Activated naive CD8-positive, alpha-beta T cell treated with anti-CD3 and anti-CD28 coated beads for 36 hours (primary cell): ENCODE results near the gene IL31. TPM values are rescaled to one million over a fixed set of nuclear protein-coding genes. Genes with fewer than 3 reads are reported as not detected.

Experiments used
- DNase-seq: peaks from one replicate; pipeline ENCODE4 v3.0.0; 2021
- H3K27ac Mint-ChIP-seq: one replicate; pipeline ENCODE4 v1.8.0; 2022; ENCODE audit warnings: mild to moderate bottlenecking, moderate library complexity, mixed read lengths
- H3K27me3 Mint-ChIP-seq: one replicate; pipeline ENCODE4 v1.8.0; 2022; ENCODE audit warnings: mild to moderate bottlenecking, mixed read lengths
- H3K36me3 Mint-ChIP-seq: one replicate; pipeline ENCODE4 v1.8.0; 2021; ENCODE audit warnings: mild to moderate bottlenecking, mixed read lengths
- H3K4me1 Mint-ChIP-seq: one replicate; pipeline ENCODE4 v1.8.0; 2021; ENCODE audit warnings: mixed read lengths
- H3K4me3 Mint-ChIP-seq: one replicate; pipeline ENCODE4 v1.8.0; 2022; ENCODE audit warnings: mild to moderate bottlenecking, moderate library complexity, mixed read lengths
- H3K9me3 Mint-ChIP-seq: one replicate; pipeline ENCODE4 v1.8.0; 2022; ENCODE audit warnings: mixed read lengths
- total RNA-seq, 2 experiments: library from RNA; stranded (reverse); gene quantifications; one replicate each; pipeline ENCODE4 v1.2.3, GENCODE V29; 2021

The IL31 gene
- total RNA-seq, 2 experiments from 2014 or later: not detected

- peaks cover 14% of the 10 kb centered on the region for H3K4me1 Mint-ChIP-seq
- no peak for DNase-seq
- H3K36me3 Mint-ChIP-seq: peaks cover 10% of the 10 kb centered on the region
- no peak overlapping the region for H3K4me3 Mint-ChIP-seq
- no peaks in the 10 kb centered on the region for H3K27me3 Mint-ChIP-seq
- H3K9me3 Mint-ChIP-seq: no peaks in the 10 kb centered on the region
- H3K27ac Mint-ChIP-seq: no peak overlapping the region
These were observed 43.9 kb downstream of the IL31 start for GRCh38 chr12:122130150-122130549.

GRCh38 chr12:122129131-122129530 lies 44.9 kb downstream of the IL31 start:
- Mint-ChIP-seq H3K36me3 (peaks cover 10% of the 10 kb centered on the region), H3K27ac (no peak overlapping the region), H3K27me3 (no peaks in the 10 kb centered on the region), H3K4me3 (no peak overlapping the region), H3K9me3 (no peaks in the 10 kb centered on the region), H3K4me1 (peaks cover 15% of the 10 kb centered on the region)
- no peak for DNase-seq

GRCh38 chr12:122128481-122128880 lies 45.5 kb downstream of the IL31 start:
- Mint-ChIP-seq H3K9me3 (no peaks in the 10 kb centered on the region), H3K27ac (no peak overlapping the region), H3K4me3 (no peak overlapping the region), H3K4me1 (peaks cover 18% of the 10 kb centered on the region), H3K27me3 (no peaks in the 10 kb centered on the region), H3K36me3 (peaks cover 5% of the 10 kb centered on the region)
- no peak for DNase-seq

GRCh38 chr12:122127839-122128238 lies 46.2 kb downstream of the IL31 start:
- DNase-seq: no peak
- Mint-ChIP-seq H3K4me3 (no peak overlapping the region), H3K36me3 (no peaks in the 10 kb centered on the region), H3K9me3 (no peaks in the 10 kb centered on the region), H3K27ac (no peak overlapping the region), H3K27me3 (no peaks in the 10 kb centered on the region), H3K4me1 (peaks cover 23% of the 10 kb centered on the region)

- peaks cover 31% of the 10 kb centered on the region for H3K4me1 Mint-ChIP-seq
- no peaks in the 10 kb centered on the region for H3K27me3 Mint-ChIP-seq
- H3K27ac Mint-ChIP-seq: peak overlapping the region; percentile 81
- no peak for DNase-seq
- H3K36me3 Mint-ChIP-seq: no peaks in the 10 kb centered on the region
- H3K9me3 Mint-ChIP-seq: no peaks in the 10 kb centered on the region
- no peak overlapping the region for H3K4me3 Mint-ChIP-seq
These were observed 47.1 kb downstream of the IL31 start for GRCh38 chr12:122126713-122127597.

- no peak for DNase-seq
- Mint-ChIP-seq H3K36me3 (no peaks in the 10 kb centered on the region), H3K4me3 (no peak overlapping the region), H3K27ac (peak overlapping the region; percentile 81), H3K27me3 (no peaks in the 10 kb centered on the region), H3K9me3 (no peaks in the 10 kb centered on the region), H3K4me1 (peaks cover 38% of the 10 kb centered on the region)
These were observed 47.7 kb downstream of the IL31 start for GRCh38 chr12:122126342-122126635.

GRCh38 chr12:122125452-122126341 lies 48.3 kb downstream of the IL31 start:
- DNase-seq: no peak
- H3K27me3 Mint-ChIP-seq: no peaks in the 10 kb centered on the region
- H3K9me3 Mint-ChIP-seq: no peaks in the 10 kb centered on the region
- H3K27ac Mint-ChIP-seq: peak overlapping the region; percentile 81
- H3K4me3 Mint-ChIP-seq: no peak overlapping the region
- peaks cover 39% of the 10 kb centered on the region for H3K4me1 Mint-ChIP-seq
- no peaks in the 10 kb centered on the region for H3K36me3 Mint-ChIP-seq

- Mint-ChIP-seq H3K9me3 (no peaks in the 10 kb centered on the region), H3K36me3 (no peaks in the 10 kb centered on the region), H3K4me1 (peaks cover 46% of the 10 kb centered on the region), H3K27me3 (no peaks in the 10 kb centered on the region), H3K27ac (no peak overlapping the region), H3K4me3 (no peak overlapping the region)
- DNase-seq: no peak
These were observed 49.7 kb downstream of the IL31 start for GRCh38 chr12:122124370-122124769.

- DNase-seq: no peak
- H3K27me3 Mint-ChIP-seq: no peaks in the 10 kb centered on the region
- H3K4me1 Mint-ChIP-seq: peaks cover 46% of the 10 kb centered on the region
- no peak overlapping the region for H3K4me3 Mint-ChIP-seq
- H3K36me3 Mint-ChIP-seq: no peaks in the 10 kb centered on the region
- no peaks in the 10 kb centered on the region for H3K9me3 Mint-ChIP-seq
- no peak overlapping the region for H3K27ac Mint-ChIP-seq
These were observed 50.3 kb downstream of the IL31 start for GRCh38 chr12:122123761-122124145.

- Mint-ChIP-seq H3K4me1 (peaks cover 46% of the 10 kb centered on the region), H3K9me3 (no peaks in the 10 kb centered on the region), H3K27ac (peak overlapping the region; percentile 72), H3K36me3 (no peaks in the 10 kb centered on the region), H3K27me3 (no peaks in the 10 kb centered on the region), H3K4me3 (peak overlapping the region; percentile 44)
- peak; percentile 69 for DNase-seq
These were observed 50.8 kb downstream of the IL31 start for GRCh38 chr12:122123051-122123760.

Other genes starting within 250 kb of the IL31 start
- gene BCL7A, start 152.3 kb downstream of the IL31 start, total RNA-seq: 1 to 10 TPM; 6.7 to 7.2 TPM
- gene MLXIP, start 95.5 kb downstream of the IL31 start, total RNA-seq: 10 to 100 TPM; 29.0 to 30.1 TPM
- gene LRRC43, start 8.9 kb upstream of the IL31 start, total RNA-seq: under 1 TPM in 1 of 2 experiments, not detected in 1; 0.23 TPM
- gene B3GNT4, start 29.5 kb upstream of the IL31 start, total RNA-seq: 1 to 10 TPM in 1 of 2 experiments, under 1 TPM in 1; 0.92 to 1.6 TPM
- 10 to 100 TPM; 47.9 to 51.7 TPM for gene DIABLO, start 51.8 kb upstream of the IL31 start, total RNA-seq
- 10 to 100 TPM; 34.5 to 35.7 TPM for gene VPS33A, start 92.3 kb upstream of the IL31 start, total RNA-seq
- gene CLIP1, start 248.4 kb upstream of the IL31 start, total RNA-seq: 10 to 100 TPM; 32.4 to 33.9 TPM